ENCODE measurements around the gene OSBPL5.

The OSBPL5 gene

DNA sequence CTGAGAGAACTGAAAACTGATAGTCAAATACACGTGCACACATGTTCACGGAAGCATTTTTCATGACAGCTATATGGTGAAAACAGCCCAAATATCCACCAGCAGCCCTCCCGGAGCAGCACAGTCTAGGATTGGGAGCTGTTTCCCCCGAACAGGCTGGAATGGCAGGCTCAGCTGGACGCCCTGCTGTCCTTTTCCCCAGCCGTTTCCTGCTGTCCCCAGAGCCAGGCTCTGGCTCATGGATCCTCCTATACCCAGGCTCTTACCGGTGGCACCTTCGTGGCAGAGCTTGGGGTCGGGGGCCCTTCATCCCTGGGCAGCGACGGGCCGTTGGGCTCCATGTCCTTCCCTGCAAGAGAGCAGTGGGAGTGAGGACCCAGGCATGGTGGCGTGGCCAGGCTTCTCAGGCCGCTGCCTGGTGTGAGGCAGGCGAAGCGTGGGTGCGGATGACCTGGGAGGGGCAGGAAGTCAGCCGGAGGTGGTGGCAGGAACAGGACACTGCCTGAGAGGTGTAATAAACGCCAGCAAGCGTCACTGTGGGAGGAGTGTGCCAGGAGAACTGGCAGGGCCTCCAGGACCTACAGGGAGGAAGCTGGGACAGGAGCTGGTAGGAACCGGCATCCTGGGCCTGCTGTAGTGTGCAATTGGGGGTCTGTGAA, 38.8 kb downstream of the OSBPL5 start:
- H3K4me3 ChIP-seq (ENCODE audit: low read length): no peak overlapping the region

DNA sequence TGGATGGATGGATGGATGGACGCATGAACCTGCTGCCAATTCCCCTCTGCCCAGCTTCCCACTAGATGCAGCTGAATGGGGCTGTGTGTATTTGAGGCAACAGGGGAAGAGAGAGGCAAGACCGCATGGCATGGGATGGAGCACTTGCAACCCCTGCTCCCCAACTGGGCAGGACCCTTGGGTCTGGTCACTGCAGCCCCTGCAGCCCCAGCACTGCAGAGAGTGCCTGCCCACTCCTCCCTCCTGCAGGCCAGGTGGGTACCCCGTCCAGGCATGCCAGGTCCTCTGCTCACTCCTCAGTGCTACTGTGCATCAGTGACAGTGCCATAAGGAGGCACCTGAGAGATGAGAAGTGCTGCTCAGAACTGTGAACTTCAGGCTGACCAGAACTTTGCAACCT, 40.3 kb downstream of the OSBPL5 start:
- Histone ChIP-seq H3K79me2 (ENCODE audit: low read length) (no peaks in the 10 kb centered on the region), H4K20me1 (ENCODE audit: insufficient read depth, low read length) (no peaks in the 10 kb centered on the region), H3K27ac (ENCODE audit: low read length) (no peak overlapping the region), H3K27me3 (ENCODE audit: low read depth, low read length) (no peaks in the 10 kb centered on the region), H3K9ac (ENCODE audit: low read length) (no peak overlapping the region), H3K9me3 (ENCODE audit: insufficient read depth, low read length) (no peaks in the 10 kb centered on the region), H3K4me2 (ENCODE audit: low read length) (no peak overlapping the region), H3K4me1 (ENCODE audit: low read length) (no peaks in the 10 kb centered on the region), H3K4me3 (ENCODE audit: low read length) (no peak overlapping the region), H3K36me3 (replicated peaks; ENCODE audit: low read depth, low read length) (no peaks in the 10 kb centered on the region), H2AFZ (ENCODE audit: low read depth, low read length) (no peak overlapping the region)
- TF ChIP-seq, protein P1, sequence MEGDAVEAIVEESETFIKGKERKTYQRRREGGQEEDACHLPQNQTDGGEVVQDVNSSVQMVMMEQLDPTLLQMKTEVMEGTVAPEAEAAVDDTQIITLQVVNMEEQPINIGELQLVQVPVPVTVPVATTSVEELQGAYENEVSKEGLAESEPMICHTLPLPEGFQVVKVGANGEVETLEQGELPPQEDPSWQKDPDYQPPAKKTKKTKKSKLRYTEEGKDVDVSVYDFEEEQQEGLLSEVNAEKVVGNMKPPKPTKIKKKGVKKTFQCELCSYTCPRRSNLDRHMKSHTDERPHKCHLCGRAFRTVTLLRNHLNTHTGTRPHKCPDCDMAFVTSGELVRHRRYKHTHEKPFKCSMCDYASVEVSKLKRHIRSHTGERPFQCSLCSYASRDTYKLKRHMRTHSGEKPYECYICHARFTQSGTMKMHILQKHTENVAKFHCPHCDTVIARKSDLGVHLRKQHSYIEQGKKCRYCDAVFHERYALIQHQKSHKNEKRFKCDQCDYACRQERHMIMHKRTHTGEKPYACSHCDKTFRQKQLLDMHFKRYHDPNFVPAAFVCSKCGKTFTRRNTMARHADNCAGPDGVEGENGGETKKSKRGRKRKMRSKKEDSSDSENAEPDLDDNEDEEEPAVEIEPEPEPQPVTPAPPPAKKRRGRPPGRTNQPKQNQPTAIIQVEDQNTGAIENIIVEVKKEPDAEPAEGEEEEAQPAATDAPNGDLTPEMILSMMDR (IDR thresholded peaks at IDR 0.05; ENCODE audit: low read depth, low read length): no peak
- no peak for TF ChIP-seq EZH2phosphoT487 (IDR thresholded peaks at IDR 0.05; ENCODE audit: low read depth)

More for the DNA sequence above, 38.8 kb downstream of the OSBPL5 start:
- H3K9me3 ChIP-seq (ENCODE audit: insufficient read depth, low read length): no peaks in the 10 kb centered on the region
- no peaks in the 10 kb centered on the region for H4K20me1 ChIP-seq (ENCODE audit: insufficient read depth, low read length)
- H3K79me2 ChIP-seq (ENCODE audit: low read length): no peaks in the 10 kb centered on the region
- H3K4me1 ChIP-seq (ENCODE audit: low read length): no peaks in the 10 kb centered on the region
- H3K27ac ChIP-seq (ENCODE audit: low read length): no peak overlapping the region
- no peaks in the 10 kb centered on the region for H3K36me3 ChIP-seq (replicated peaks; ENCODE audit: low read depth, low read length)
- no peak overlapping the region for H3K4me2 ChIP-seq (ENCODE audit: low read length)
- TF ChIP-seq EZH2phosphoT487 (IDR thresholded peaks at IDR 0.05; ENCODE audit: low read depth): no peak
- TF ChIP-seq, protein P1 (IDR thresholded peaks at IDR 0.05; ENCODE audit: low read depth, low read length): no peak
- H2AFZ ChIP-seq (ENCODE audit: low read depth, low read length): no peak overlapping the region
- H3K27me3 ChIP-seq (ENCODE audit: low read depth, low read length): no peaks in the 10 kb centered on the region
- H3K9ac ChIP-seq (ENCODE audit: low read length): no peak overlapping the region

DNA sequence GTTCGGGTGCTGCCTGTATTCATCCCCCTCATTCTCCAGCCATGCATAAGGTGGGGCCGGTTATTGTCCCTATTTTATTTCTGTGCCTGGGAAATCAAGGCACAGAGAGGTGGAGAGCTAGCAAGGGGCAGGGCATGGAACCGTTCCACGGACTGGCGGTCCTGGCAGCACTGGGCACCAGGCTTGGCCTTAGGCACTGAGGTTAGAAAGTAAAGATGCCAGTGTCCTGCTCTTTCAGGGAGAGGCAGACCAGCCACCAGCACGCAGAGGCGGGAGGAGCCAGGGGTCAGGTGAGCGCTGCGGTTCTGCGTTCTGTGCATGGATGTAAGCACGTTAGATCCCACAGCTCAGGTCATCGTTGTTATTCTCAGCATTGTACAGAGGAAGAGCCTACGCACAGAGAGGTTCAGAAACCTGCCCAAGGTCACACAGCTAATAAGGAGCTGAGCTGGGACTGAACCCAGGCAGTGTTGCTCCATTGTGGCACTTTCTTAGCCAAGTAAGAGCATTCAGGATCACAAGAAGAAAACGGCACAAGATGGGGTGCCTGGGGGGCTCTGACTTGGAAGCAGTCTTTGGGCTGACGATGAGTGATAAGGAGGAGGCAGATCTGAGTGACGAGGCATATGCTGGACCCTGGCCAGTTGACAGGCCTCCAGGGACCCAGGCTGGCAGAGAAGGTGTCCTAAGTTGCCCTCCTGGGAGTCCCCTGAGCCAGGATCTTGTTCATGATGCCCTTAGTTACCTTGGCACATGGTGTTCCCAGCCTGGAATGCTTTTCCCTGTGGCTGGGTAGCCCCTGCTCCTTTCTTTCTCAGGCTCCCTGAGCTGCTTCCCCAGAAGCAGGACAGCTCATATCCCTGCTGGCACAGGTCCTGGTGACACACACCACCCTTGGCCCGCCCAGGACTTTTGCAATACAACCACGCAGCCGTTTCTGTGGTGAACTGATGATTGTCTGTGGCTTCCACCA, 41.1 kb downstream of the OSBPL5 start:
- H4K20me1 ChIP-seq (ENCODE audit: insufficient read depth, low read length): no peaks in the 10 kb centered on the region
- no peaks in the 10 kb centered on the region for H3K27me3 ChIP-seq (ENCODE audit: low read depth, low read length)
- H3K79me2 ChIP-seq (ENCODE audit: low read length): no peaks in the 10 kb centered on the region
- no peaks in the 10 kb centered on the region for H3K4me1 ChIP-seq (ENCODE audit: low read length)
- TF ChIP-seq, protein P1 (IDR thresholded peaks at IDR 0.05; ENCODE audit: low read depth, low read length): no peak
- no peak for TF ChIP-seq EZH2phosphoT487 (IDR thresholded peaks at IDR 0.05; ENCODE audit: low read depth)
- H3K4me2 ChIP-seq (ENCODE audit: low read length): no peak overlapping the region
- no peaks in the 10 kb centered on the region for H3K9me3 ChIP-seq (ENCODE audit: insufficient read depth, low read length)
- no peaks in the 10 kb centered on the region for H3K36me3 ChIP-seq (replicated peaks; ENCODE audit: low read depth, low read length)
- H2AFZ ChIP-seq (ENCODE audit: low read depth, low read length): no peak overlapping the region
- no peak overlapping the region for H3K9ac ChIP-seq (ENCODE audit: low read length)
- H3K4me3 ChIP-seq (ENCODE audit: low read length): no peak overlapping the region
- no peak overlapping the region for H3K27ac ChIP-seq (ENCODE audit: low read length)

DNA sequence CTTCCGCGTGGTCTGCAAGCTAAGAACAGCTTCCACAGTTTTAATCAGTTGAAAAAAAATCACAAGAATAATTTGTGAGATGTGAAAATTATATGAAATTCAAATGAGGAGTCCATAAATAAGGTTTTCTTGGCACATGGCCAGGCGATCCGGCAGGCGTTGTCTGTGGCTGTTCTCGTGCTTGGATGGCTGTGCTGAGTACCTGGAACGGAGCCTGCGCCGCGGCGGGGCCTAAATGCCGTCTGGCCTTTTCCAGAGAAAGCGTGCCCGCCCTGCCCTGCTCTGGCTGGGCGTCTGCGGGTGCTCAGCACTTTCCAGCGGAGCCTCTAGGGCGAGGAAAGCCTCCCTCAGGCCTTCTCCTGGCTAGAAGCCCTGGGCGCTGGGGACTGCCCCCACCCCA, 41.8 kb downstream of the OSBPL5 start:
- H2AFZ ChIP-seq (ENCODE audit: low read depth, low read length): no peak overlapping the region
- no peak overlapping the region for H3K9ac ChIP-seq (ENCODE audit: low read length)
- no peak overlapping the region for H3K4me3 ChIP-seq (ENCODE audit: low read length)
- no peaks in the 10 kb centered on the region for H3K9me3 ChIP-seq (ENCODE audit: insufficient read depth, low read length)
- TF ChIP-seq, protein P1 (IDR thresholded peaks at IDR 0.05; ENCODE audit: low read depth, low read length): no peak
- TF ChIP-seq EZH2phosphoT487 (IDR thresholded peaks at IDR 0.05; ENCODE audit: low read depth): no peak
- no peaks in the 10 kb centered on the region for H3K27me3 ChIP-seq (ENCODE audit: low read depth, low read length)
- no peaks in the 10 kb centered on the region for H3K36me3 ChIP-seq (replicated peaks; ENCODE audit: low read depth, low read length)
- H3K79me2 ChIP-seq (ENCODE audit: low read length): no peaks in the 10 kb centered on the region
- no peaks in the 10 kb centered on the region for H4K20me1 ChIP-seq (ENCODE audit: insufficient read depth, low read length)
- H3K4me1 ChIP-seq (ENCODE audit: low read length): no peaks in the 10 kb centered on the region
- no peak overlapping the region for H3K27ac ChIP-seq (ENCODE audit: low read length)
- no peak overlapping the region for H3K4me2 ChIP-seq (ENCODE audit: low read length)
